OCI-LY3 (cell line): ENCODE results near the gene ZNF562.

Experiments
- EZH2phosphoT487 ChIP-seq: fragments of 200-600 bp; shearing (Covaris generic); IDR thresholded peaks from 2 replicates; pipeline ENCODE4 v1.6.1; 2018; ENCODE audit warnings: antibody characterized with exemption, mixed run types, low read depth
- TF ChIP-seq, protein P1 (sequence below): fragments of 200-600, 300-600 bp; sonication (generic); IDR thresholded peaks from 2 replicates; pipeline ENCODE4 v1.5.1; 2014; ENCODE audit warnings: antibody characterized with exemption, low read length, low read depth

DNA sequence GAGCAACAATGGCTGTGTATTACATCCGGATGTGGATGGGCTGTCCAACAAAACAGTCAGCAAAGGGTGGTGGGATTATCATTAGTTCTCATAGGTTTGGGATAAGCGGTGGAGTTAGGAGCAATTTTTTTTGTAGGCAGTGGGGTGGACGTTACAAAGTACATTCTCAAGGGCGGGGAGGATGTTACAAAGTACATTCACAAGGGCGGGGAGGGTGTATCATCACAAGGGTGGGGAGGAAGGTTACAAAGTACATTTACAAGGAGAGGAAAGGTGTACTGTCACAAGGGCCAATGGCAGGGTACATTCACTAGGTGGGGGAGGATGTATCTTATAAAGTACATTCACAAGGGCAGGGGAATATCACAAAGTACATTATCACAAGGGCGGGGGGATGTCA lies 33.1 kb downstream of the ZNF562 start:
- no peak for TF ChIP-seq EZH2phosphoT487
- TF ChIP-seq, protein P1, sequence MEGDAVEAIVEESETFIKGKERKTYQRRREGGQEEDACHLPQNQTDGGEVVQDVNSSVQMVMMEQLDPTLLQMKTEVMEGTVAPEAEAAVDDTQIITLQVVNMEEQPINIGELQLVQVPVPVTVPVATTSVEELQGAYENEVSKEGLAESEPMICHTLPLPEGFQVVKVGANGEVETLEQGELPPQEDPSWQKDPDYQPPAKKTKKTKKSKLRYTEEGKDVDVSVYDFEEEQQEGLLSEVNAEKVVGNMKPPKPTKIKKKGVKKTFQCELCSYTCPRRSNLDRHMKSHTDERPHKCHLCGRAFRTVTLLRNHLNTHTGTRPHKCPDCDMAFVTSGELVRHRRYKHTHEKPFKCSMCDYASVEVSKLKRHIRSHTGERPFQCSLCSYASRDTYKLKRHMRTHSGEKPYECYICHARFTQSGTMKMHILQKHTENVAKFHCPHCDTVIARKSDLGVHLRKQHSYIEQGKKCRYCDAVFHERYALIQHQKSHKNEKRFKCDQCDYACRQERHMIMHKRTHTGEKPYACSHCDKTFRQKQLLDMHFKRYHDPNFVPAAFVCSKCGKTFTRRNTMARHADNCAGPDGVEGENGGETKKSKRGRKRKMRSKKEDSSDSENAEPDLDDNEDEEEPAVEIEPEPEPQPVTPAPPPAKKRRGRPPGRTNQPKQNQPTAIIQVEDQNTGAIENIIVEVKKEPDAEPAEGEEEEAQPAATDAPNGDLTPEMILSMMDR = no peak
